Measurements from ENCODE around the gene NRIP2.

DNA sequence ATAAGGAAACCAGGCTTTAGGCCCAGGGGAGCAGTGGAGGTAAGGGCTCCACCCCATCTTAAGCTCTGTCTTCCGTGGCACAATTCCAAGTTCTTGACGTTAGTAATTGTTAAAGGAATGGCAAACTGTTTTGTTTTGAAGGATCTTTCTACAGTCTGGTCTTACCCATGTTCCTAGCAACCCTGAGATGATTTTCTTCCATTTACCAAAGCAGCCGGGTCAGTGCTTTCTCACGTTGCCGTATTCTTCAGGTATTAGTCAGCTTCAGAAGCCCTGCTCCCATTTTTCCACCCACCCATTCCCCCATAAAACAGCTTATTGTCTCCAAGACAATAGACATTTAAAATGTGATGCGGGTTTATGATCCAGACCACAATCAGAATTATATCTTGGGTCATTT is 10.3 kb downstream of the NRIP2 start:
- TF ChIP-seq, protein P1, sequence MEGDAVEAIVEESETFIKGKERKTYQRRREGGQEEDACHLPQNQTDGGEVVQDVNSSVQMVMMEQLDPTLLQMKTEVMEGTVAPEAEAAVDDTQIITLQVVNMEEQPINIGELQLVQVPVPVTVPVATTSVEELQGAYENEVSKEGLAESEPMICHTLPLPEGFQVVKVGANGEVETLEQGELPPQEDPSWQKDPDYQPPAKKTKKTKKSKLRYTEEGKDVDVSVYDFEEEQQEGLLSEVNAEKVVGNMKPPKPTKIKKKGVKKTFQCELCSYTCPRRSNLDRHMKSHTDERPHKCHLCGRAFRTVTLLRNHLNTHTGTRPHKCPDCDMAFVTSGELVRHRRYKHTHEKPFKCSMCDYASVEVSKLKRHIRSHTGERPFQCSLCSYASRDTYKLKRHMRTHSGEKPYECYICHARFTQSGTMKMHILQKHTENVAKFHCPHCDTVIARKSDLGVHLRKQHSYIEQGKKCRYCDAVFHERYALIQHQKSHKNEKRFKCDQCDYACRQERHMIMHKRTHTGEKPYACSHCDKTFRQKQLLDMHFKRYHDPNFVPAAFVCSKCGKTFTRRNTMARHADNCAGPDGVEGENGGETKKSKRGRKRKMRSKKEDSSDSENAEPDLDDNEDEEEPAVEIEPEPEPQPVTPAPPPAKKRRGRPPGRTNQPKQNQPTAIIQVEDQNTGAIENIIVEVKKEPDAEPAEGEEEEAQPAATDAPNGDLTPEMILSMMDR (IDR thresholded peaks at IDR 0.05; ENCODE audit: low read depth, low read length, poor library complexity, severe bottlenecking), result no peak
- no peak for TF ChIP-seq EZH2phosphoT487 (IDR thresholded peaks at IDR 0.05; ENCODE audit: borderline replicate concordance, low read length)
